Fibroblast of villous mesenchyme (primary cell): ENCODE results near the gene RNU1-3. TPM values are rescaled to one million over a fixed set of nuclear protein-coding genes. Genes with fewer than 3 reads are reported as not detected.
"Not testable (repeated sequence)": the region's sequence is repeated elsewhere in the genome, so short reads cannot be mapped to it uniquely, and the experiment has no call there.

ENCODE experiments used
- DNase-seq: peaks from one replicate; pipeline ENCODE4 v3.0.0-alpha.2; 2010; ENCODE audit warnings: low read depth
- H3K4me3 ChIP-seq: 2 replicates; pipeline ENCODE4 v1.5.1; 2011; ENCODE audit warnings: low read depth, mild to moderate bottlenecking, low read length
- total RNA-seq: library from RNA; depleted of rRNA; stranded (reverse); fragments of >200 nt; gene quantifications from 2 replicates; pipeline ENCODE4 v1.2.3, GENCODE V29; 2012
- TF ChIP-seq, protein P1 (sequence below): IDR thresholded peaks from 2 replicates; pipeline ENCODE4 v1.5.1; 2012; ENCODE audit warnings: low read depth, mild to moderate bottlenecking, low read length; ENCODE audit not compliant: insufficient read depth

Gene RNU1-3
- total RNA-seq: under 0.01 TPM in 1 of 2 replicates, not detected in the other

DNA sequence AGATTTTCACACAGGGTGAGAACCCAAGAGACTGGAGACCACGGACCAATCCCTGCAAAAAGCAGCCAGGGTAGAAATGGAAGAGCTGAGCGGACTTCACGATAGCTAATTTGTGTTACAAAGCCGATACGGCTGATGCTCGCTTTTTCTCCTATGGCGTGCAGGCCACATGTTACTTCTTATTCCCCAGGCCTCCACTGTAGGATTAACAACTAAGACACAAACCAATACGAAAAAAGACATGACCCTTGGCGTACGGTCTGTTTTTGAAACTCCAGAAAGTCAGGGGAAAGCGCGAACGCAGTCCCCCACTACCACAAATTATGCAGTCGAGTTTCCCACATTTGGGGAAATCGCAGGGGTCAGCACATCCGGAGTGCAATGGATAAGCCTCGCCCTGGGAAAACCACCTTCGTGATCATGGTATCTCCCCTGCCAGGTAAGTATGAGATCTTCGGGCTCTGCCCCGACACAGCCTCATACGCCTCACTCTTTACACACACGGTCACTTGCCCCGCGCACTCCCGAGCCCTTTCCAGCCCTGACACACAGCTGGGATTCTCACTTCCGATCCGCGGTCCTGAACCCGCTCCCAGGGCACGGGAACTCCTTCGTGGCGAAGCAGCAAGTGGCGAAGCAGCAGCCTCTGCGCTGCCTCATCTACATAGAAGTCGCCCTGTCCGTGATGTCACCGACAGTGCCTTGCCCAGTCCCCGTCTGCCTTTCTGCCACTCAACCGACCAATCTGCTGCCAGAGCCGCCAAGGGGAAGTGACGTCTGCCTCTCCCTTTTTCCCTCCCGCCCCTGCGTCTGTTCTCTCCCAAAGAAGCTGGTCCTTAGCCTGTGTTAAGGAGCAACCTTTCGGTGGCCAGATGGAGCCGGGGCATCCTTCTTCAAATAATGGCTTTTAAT lies at the start of gene RNU1-3:
Gene RNU1-3 (minus strand): TSS at position 447 of the 912 bp plus-strand sequence.
- H3K4me3 ChIP-seq, DNase-seq: not testable (repeated sequence)

DNA sequence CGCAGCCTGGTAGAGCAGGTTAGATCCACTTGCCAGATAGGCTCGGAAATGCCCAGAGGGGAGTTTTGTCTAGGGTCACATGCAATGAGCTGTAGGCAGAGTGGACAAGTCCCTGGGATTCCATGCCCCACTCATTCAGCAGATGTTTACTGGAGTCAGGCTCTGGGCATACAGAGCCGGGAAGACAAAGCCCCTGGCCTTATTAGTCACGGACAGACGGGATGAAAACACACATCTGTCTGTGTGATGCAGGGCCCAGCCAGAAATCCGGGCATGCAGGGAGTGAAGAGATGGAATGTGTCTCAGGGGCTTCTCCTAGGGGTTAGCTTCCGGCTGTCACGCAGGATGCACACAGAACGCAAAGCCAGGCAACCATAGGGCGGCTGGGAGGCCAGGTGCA lies 46.7 kb upstream of the RNU1-3 start:
- DNase-seq, H3K4me3 ChIP-seq: not testable (repeated sequence)

DNA sequence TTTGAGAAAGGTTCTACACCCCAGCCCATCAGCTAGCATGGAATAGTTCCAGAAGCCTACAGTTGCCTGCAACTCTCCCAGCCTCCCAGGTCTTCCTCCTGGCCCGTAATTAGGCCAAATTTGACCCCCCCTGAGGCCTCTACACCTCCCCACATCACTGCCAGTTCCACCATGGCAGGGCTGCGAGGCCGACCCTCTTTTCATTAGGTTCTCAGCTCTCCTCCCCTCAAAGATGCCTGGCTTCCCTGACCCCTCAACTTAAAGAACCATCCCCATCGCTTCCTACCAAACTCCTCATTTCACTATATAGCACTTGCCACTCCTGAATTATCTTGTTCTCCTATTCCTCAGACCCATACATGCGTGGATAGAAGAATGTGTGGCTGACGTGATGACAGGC lies 46.2 kb upstream of the RNU1-3 start:
- not testable (repeated sequence) for H3K4me3 ChIP-seq, DNase-seq

DNA sequence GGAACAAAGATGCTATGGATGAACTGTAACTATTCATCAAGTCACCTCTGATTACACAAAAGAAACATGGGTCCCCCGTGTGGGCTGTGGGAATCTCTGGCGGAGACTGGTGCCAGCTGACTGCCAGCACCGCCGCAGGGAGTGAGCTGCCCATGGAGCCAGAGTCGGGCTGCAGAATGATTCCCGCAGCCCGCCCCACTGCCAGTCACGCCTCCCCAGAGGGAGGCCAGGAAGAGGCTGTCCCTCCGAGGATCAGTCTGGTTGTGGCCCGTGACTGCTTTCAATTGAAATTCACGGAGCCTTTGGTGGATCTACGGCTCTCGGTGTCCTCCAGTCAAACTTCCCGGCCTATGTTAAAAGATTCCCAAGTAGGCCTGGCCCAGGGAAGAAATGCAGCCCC lies 45.8 kb upstream of the RNU1-3 start:
- not testable (repeated sequence) for H3K4me3 ChIP-seq, DNase-seq

DNA sequence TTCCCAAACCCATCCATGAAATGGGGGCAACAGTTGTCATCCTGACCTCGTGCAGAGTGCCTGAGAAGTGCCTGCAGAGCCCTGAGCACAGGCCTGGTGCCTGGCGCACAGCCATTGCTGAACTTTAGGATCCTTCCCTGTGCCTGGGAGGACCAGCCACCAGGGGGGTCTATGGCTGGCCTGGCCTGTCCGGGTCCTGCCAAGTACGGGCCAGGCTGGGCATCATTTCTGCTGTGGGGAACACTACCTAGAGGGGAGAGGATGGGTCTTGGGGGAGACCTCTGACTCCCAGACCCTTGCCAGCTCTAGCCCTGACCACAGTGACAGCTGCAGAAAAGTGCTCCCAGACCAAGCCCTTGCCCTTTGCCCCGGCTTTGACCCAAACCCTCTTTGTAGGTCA lies 45.4 kb upstream of the RNU1-3 start:
- not testable (repeated sequence) for DNase-seq, H3K4me3 ChIP-seq

DNA sequence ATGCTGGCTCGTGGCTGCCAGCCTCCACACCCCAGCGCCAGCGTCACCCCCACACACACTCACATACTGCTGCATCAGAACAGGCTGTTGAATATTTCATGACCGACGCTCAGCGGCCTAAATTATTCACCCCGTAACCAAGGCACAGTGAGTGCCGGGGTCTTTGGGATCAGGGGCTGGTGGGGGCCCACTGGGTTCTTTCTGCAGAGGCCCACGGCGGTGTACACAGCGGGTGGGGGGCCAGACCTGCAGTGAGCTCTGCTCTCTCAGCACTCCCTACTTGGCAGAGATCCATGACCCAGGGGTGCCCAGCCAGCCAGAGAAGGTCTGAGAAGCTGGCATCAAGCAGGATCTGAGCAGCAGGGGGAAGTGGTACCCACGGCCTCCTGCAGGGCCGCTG lies 43.9 kb upstream of the RNU1-3 start:
- DNase-seq, H3K4me3 ChIP-seq: not testable (repeated sequence)

DNA sequence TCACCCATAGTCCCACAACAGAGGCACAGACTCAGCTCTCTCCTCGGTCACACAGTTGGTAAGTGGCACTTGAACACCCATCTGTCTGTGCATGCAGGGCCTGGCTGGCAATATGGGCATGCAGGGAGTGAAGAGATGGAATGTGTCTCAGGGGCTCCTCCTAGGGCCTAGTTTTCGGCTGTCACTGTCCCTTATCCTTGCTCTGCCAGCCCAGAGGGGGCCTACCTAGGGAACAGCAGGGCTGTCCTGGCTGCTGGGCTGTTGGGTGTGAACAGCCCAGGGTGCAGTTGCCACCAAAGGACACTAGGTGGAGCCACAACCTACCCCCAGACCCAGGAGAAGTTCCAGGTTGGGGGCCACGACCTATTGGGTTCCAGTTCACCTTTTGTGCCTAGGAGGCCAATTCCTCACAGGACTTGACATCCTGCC lies 42.9 kb upstream of the RNU1-3 start:
- DNase-seq, H3K4me3 ChIP-seq: not testable (repeated sequence)
- TF ChIP-seq, protein P1, sequence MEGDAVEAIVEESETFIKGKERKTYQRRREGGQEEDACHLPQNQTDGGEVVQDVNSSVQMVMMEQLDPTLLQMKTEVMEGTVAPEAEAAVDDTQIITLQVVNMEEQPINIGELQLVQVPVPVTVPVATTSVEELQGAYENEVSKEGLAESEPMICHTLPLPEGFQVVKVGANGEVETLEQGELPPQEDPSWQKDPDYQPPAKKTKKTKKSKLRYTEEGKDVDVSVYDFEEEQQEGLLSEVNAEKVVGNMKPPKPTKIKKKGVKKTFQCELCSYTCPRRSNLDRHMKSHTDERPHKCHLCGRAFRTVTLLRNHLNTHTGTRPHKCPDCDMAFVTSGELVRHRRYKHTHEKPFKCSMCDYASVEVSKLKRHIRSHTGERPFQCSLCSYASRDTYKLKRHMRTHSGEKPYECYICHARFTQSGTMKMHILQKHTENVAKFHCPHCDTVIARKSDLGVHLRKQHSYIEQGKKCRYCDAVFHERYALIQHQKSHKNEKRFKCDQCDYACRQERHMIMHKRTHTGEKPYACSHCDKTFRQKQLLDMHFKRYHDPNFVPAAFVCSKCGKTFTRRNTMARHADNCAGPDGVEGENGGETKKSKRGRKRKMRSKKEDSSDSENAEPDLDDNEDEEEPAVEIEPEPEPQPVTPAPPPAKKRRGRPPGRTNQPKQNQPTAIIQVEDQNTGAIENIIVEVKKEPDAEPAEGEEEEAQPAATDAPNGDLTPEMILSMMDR: peak; percentile 51

DNA sequence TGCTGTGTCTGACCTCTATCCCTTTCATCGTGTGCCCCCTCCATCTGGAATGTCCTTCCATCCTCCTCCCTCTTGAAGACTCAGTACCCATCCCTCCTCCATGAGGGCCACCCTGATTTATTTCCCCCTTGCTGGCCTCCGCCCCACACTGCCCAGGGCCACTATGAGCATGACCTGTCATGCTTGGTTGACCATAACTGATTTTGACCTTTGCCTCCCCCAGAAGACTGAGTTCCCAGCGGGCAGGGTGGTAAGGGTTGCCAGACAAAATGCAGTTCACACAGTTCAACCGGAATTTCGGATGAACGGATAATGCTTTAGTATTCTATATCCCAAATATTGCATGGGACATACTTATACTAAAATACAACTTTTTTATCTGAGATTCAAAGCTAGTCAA lies 42.0 kb upstream of the RNU1-3 start:
- not testable (repeated sequence) for H3K4me3 ChIP-seq, DNase-seq

DNA sequence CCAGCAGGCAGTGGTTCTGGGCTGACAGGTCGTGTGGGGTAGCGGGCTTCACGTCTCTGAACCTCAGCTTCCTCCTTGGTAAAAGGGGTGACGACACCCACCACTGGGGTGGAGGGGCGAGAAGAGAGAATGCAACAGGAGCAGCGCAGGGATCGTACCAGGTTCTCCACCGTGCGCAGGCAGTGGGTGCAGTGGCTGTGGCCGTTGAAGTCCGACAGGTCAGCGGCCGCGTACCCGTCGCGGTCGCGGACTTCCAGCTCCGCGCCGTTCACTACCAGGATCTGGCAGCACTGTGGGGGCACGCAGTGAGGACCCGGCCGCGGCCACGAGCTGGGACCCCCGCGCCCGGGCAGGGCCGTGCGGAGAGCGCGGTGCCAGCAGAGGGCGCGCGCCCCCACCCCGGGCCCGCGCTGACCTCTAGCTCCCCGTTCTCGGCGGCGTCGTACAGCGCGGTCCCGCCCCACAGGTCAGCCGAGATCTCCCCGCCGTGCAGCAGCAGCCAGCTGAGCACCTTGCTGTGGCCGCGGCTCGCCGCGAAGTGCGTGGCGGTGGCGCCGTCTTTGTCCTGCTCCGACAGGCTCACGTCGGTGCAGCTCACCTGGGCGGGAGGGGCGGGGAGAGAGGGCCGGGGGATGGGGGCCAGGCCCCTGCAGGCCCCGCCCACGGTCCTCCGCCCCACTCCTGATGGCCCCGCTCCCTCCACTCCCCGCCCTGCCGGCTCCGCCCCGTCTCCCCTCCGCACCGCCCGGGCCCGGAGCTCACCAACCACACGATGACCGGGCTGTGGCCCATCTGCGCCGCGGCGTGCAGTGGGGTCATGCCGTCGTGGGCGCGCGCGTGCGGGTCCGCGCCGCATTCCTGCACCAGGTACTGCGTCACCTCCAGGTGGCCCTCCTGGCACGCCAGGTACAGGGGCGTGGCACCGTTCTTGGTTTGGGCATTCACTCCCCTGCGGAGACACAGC lies 40.7 kb upstream of the RNU1-3 start:
- not testable (repeated sequence) for DNase-seq, H3K4me3 ChIP-seq

DNA sequence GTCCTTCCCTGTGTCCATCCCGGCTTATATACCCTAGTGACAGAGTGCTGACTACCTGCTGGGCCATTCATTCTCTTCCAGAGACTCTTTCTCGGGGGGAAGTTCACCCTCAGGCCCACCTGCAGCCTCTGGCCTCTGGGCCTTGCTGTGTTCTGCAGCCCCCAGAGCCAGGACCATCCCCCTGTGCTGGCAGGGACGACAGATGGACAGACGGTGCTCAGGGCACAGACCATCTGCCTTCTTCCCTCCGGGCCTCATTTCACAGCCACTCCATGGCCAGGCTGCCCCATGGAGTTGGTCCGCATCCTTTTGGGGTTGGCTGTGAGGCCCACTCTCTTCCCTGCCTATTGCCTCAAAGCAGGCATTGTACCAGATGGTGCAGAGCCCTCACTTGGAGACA lies 39.6 kb upstream of the RNU1-3 start:
- DNase-seq, H3K4me3 ChIP-seq: not testable (repeated sequence)

DNA sequence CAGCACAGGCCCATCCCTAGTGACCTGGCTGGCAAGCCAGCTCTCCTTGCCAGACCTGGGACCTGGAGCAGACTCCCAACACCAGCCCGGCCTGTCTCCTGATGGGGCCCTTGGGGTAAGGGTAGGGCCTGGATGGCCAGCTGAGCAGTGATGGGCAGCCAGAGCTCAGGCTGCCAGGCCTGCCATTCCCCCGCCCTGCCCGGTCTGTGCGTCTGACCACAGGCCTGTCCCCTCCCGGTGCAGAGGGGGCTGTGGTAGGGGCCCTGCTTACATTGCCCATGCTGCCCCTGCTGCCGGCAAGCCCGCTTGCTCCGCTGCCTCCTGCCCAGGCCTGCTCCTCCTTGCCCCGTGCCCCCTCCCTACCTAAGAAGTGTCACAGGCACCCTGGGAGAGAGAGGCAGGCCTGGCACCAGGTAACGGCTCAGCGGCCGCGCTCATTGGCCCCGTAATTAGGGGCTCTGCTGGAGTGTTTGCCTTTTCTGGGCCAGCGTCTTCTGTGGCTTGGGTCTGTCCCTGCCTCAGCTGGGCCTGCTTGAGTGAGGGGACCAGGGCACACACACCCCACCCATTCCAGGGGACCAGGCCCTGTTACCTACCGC lies 37.9 kb upstream of the RNU1-3 start:
- not testable (repeated sequence) for H3K4me3 ChIP-seq, DNase-seq

DNA sequence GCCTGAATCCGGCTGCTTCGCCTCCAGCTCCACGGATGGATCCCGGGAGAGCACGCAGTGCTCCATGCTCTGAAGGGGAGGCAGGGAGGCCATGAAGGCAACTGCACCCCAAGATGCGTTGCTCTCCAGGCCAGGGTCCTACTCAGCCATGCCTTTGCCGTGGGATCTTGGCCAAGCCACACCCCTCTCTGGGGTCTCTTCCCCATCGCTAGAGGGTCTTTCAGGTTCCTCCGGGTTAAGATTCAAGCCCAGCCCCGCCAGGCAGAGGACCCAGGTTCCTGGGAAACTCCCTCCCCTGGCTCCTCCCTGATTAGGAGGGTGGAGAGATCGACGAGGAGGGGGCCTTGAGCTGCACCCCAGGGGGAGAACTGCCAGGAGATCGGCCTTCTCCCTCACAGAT lies 37.3 kb upstream of the RNU1-3 start:
- not testable (repeated sequence) for DNase-seq

DNA sequence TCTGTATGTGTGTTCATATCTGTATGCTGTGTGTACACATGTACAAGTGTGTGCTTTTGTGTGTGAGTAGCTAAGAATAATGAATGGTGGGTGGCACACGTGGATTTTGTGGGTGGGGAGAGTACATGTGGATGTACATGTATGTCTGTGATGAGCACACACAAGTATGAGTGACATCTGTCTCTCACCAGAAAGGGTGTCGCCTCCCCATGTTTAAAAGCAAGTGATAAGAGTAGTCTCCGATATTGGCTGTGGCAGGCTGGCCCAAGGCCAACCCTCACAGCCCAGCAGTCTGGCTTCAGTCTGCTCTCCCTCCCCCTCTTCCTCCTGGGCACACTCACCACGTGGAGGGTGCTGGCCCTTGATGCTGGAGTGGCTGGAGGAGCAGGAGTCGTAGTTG lies 36.9 kb upstream of the RNU1-3 start:
- H3K4me3 ChIP-seq: not testable (repeated sequence)

More for the DNA sequence above, 37.3 kb upstream of the RNU1-3 start:
- H3K4me3 ChIP-seq: not testable (repeated sequence)

DNA sequence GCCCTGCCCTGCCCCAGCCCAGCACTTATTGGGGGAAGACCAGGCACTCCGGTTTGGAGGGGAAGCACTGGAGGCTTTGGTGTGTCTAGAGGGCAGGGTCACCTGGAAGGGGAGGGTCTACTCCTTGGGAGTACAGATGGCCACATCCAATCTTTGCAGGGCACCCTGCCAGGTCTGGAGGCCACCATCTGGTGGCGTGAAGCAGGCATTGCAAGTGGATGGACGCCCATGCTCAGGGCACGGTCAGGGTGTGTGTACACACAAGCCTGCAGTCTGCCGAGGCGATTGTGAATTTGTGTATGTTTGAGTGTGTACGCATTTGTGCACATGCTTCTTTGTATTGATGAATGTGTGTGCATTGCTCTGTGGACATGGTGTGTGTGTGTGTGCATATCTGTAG lies 36.4 kb upstream of the RNU1-3 start:
- not testable (repeated sequence) for DNase-seq

More for the DNA sequence above, 36.9 kb upstream of the RNU1-3 start:
- DNase-seq: not testable (repeated sequence)

DNA sequence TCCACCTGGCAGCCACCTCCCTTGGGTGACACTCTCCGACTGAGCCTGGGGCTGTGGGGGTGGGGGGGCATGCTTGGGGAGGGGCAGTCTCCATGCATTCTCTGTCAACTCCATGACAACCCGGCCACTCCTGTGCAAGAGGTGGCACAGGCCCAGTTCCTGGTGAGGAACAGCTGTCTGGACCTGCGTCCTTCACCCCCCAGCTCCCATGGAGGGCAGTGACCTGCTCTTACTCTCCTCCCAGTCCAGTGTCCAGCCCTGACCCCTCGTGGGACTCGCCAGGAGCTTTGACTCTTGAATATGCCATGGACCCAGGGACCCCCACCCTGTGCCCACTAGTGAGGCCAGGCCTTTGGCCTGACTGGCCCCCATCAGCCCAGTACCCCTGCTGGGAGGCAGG lies 35.5 kb upstream of the RNU1-3 start:
- not testable (repeated sequence) for H3K4me3 ChIP-seq, DNase-seq

More for the DNA sequence above, 36.4 kb upstream of the RNU1-3 start:
- not testable (repeated sequence) for H3K4me3 ChIP-seq

DNA sequence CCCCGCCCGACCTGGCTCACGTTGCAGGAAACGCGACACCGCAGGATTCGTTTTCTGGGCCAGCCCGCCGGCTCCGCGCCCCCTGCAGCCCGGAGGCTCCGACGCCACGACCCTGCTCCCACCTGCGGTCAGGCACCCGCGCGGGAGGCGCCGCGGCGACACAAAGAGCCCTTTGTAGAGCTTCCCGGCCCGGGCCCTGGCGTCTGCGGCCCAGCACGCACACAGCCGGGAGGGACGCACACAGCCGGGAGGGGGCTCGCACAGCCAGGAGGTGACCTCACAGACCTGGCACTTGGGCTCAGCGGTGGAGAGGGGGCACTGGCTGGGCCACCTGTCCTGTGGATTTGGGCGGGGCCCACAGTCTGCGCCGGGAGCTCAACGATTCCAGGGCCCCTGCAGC lies 34.4 kb upstream of the RNU1-3 start:
- not testable (repeated sequence) for H3K4me3 ChIP-seq, DNase-seq
